Natural killer cell treated with Interleukin-12 subunit alpha and Interleukin-12 subunit beta and Interleukin-15 and Interleukin-18, amount 100 ng/mL, for 72 hours (primary cell): Measurements from ENCODE around the gene PTGR3. TPM values are rescaled to one million over a fixed set of nuclear protein-coding genes. Genes with fewer than 3 reads are reported as not detected.

Experiments used
- ATAC-seq, 2 donors: fragments of 150-1000 bp; cut with Tn5 transposase in 1 of 2; sonication (Bioruptor Pico), chemical (Tn5 transposase) in 1 of 2; 2 replicates each; pipeline ENCODE4 v1.10.0; 2021
- DNase-seq: peaks from one replicate; pipeline ENCODE4 v3.0.0; 2022; ENCODE audit warnings: low spot score
- H3K27ac Mint-ChIP-seq, 2 donors: 1 replicate in 1 of 2; 2 replicates in 1 of 2; pipeline ENCODE4 v1.8.0; 2022; ENCODE audit warnings: mixed read lengths in 2 of 2, mild to moderate bottlenecking in 1 of 2, moderate library complexity in 1 of 2
- H3K27me3 Mint-ChIP-seq, 2 donors: 1 replicate in 1 of 2; 2 replicates in 1 of 2; pipeline ENCODE4 v1.8.0; 2022; ENCODE audit warnings: mixed read lengths in 2 of 2
- H3K36me3 Mint-ChIP-seq: one replicate; pipeline ENCODE4 v1.8.0; 2022; ENCODE audit warnings: mixed read lengths
- H3K4me1 Mint-ChIP-seq, 2 donors: 1 replicate in 1 of 2; 2 replicates in 1 of 2; pipeline ENCODE4 v1.8.0; 2022; ENCODE audit warnings: low read depth in 2 of 2, mixed read lengths in 2 of 2, mild to moderate bottlenecking in 1 of 2
- H3K4me3 Mint-ChIP-seq: one replicate; pipeline ENCODE4 v1.8.0; 2022; ENCODE audit warnings: mixed read lengths
- H3K9me3 Mint-ChIP-seq: 2 replicates; pipeline ENCODE4 v1.8.0; 2022; ENCODE audit warnings: mixed read lengths
- total RNA-seq, 2 donors: library from RNA; stranded (reverse); gene quantifications; one replicate each; pipeline ENCODE4 v1.2.3, GENCODE V29; 2022

PTGR3 gene
- total RNA-seq, 2 donors from 2014 or later: 20.0 to 23.0 TPM

GRCh38 chr18:75246721-75247610 lies 38.0 kb upstream of the PTGR3 start:
- Mint-ChIP-seq H3K27me3 (no peaks in the 10 kb centered on the region), H3K4me1 (peaks cover 50 to 60% of the 10 kb centered on the region in 2 donors), H3K4me3 (peak overlapping the region; percentile 86), H3K27ac (peak overlapping the region; percentile 76 to 93), H3K36me3 (no peaks in the 10 kb centered on the region), H3K9me3 (no peaks in the 10 kb centered on the region)
- DNase-seq (no peak), ATAC-seq (peak in 1 of 2 donors; percentile 7)

- Mint-ChIP-seq H3K4me1 (peaks cover 50 to 54% of the 10 kb centered on the region in 2 donors), H3K27ac (no peak overlapping the region)
- ATAC-seq: no peak
These were observed 35.7 kb upstream of the PTGR3 start for GRCh38 chr18:75244351-75245313.

GRCh38 chr18:75241705-75242104 lies 32.8 kb upstream of the PTGR3 start:
- H3K27ac Mint-ChIP-seq: no peak overlapping the region
- ATAC-seq (no peak), DNase-seq (no peak)
- peaks cover 35 to 40% of the 10 kb centered on the region in 2 donors for H3K4me1 Mint-ChIP-seq
- no peak overlapping the region for H3K4me3 Mint-ChIP-seq
- no peaks in the 10 kb centered on the region for H3K36me3 Mint-ChIP-seq
- no peaks in the 10 kb centered on the region for H3K9me3 Mint-ChIP-seq
- H3K27me3 Mint-ChIP-seq: no peaks in the 10 kb centered on the region

More at GRCh38 chr18:75244351-75245313, 35.7 kb upstream of the PTGR3 start:
- DNase-seq: no peak
- Mint-ChIP-seq H3K4me3 (no peak overlapping the region), H3K36me3 (no peaks in the 10 kb centered on the region), H3K9me3 (no peaks in the 10 kb centered on the region), H3K27me3 (no peaks in the 10 kb centered on the region)

- Mint-ChIP-seq H3K36me3 (no peaks in the 10 kb centered on the region), H3K4me1 (peaks cover 30 to 34% of the 10 kb centered on the region in 2 donors), H3K9me3 (no peaks in the 10 kb centered on the region), H3K27me3 (no peaks in the 10 kb centered on the region), H3K27ac (no peak overlapping the region), H3K4me3 (no peak overlapping the region)
- no peak for ATAC-seq
- DNase-seq: no peak
These were observed 31.5 kb upstream of the PTGR3 start for GRCh38 chr18:75240433-75240832.

- Mint-ChIP-seq H3K9me3 (no peaks in the 10 kb centered on the region), H3K36me3 (no peaks in the 10 kb centered on the region), H3K27ac (no peak overlapping the region), H3K4me1 (peaks cover 26 to 27% of the 10 kb centered on the region in 2 donors), H3K4me3 (no peak overlapping the region), H3K27me3 (no peaks in the 10 kb centered on the region)
- ATAC-seq: no peak
- DNase-seq: no peak
These were observed 29.8 kb upstream of the PTGR3 start for GRCh38 chr18:75238786-75239185.

GRCh38 chr18:75238100-75238499 lies 29.2 kb upstream of the PTGR3 start:
- Mint-ChIP-seq H3K4me1 (peaks cover 19 to 22% of the 10 kb centered on the region in 2 donors), H3K27me3 (no peaks in the 10 kb centered on the region), H3K27ac (peak overlapping the region in 1 of 2 donors; percentile 9), H3K4me3 (no peak overlapping the region), H3K9me3 (no peaks in the 10 kb centered on the region), H3K36me3 (no peaks in the 10 kb centered on the region)
- ATAC-seq (no peak), DNase-seq (no peak)

- DNase-seq (no peak), ATAC-seq (no peak)
- Mint-ChIP-seq H3K9me3 (no peaks in the 10 kb centered on the region), H3K4me3 (no peak overlapping the region), H3K4me1 (peaks cover 12 to 17% of the 10 kb centered on the region in 2 donors), H3K27me3 (no peaks in the 10 kb centered on the region), H3K36me3 (no peaks in the 10 kb centered on the region), H3K27ac (no peak overlapping the region)
These were observed 27.0 kb upstream of the PTGR3 start for GRCh38 chr18:75235896-75236295.

- no peaks in the 10 kb centered on the region for H3K9me3 Mint-ChIP-seq
- H3K27ac Mint-ChIP-seq: no peak overlapping the region
- H3K27me3 Mint-ChIP-seq: no peaks in the 10 kb centered on the region
- no peaks in the 10 kb centered on the region for H3K36me3 Mint-ChIP-seq
- H3K4me1 Mint-ChIP-seq: peaks cover 18 to 19% of the 10 kb centered on the region in 2 donors
- DNase-seq (no peak), ATAC-seq (no peak)
- no peak overlapping the region for H3K4me3 Mint-ChIP-seq
These were observed 26.0 kb upstream of the PTGR3 start for GRCh38 chr18:75234901-75235300.

- Mint-ChIP-seq H3K27ac (no peak overlapping the region), H3K4me1 (peaks cover 47 to 48% of the 10 kb centered on the region in 2 donors), H3K4me3 (no peak overlapping the region), H3K27me3 (no peaks in the 10 kb centered on the region), H3K9me3 (no peaks in the 10 kb centered on the region), H3K36me3 (no peaks in the 10 kb centered on the region)
- peak in 1 of 2 donors; percentile 28 for ATAC-seq
- DNase-seq: no peak
These were observed 22.1 kb upstream of the PTGR3 start for GRCh38 chr18:75231053-75231406.

- Mint-ChIP-seq H3K4me3 (no peak overlapping the region), H3K4me1 (peaks cover 41 to 44% of the 10 kb centered on the region in 2 donors), H3K9me3 (no peaks in the 10 kb centered on the region)
These were observed 21.5 kb upstream of the PTGR3 start for GRCh38 chr18:75230163-75231052.

GRCh38 chr18:75229437-75229836 lies 20.5 kb upstream of the PTGR3 start:
- H3K9me3 Mint-ChIP-seq: no peaks in the 10 kb centered on the region
- peaks cover 39 to 46% of the 10 kb centered on the region in 2 donors for H3K4me1 Mint-ChIP-seq
- no peaks in the 10 kb centered on the region for H3K36me3 Mint-ChIP-seq
- H3K27me3 Mint-ChIP-seq: no peaks in the 10 kb centered on the region
- H3K27ac Mint-ChIP-seq: peak overlapping the region in 1 of 2 donors; percentile 29
- no peak for ATAC-seq
- H3K4me3 Mint-ChIP-seq: peak overlapping the region; percentile 17
- DNase-seq: no peak

More at GRCh38 chr18:75230163-75231052, 21.5 kb upstream of the PTGR3 start:
- ATAC-seq (no peak), DNase-seq (no peak)
- Mint-ChIP-seq H3K27me3 (no peaks in the 10 kb centered on the region), H3K36me3 (no peaks in the 10 kb centered on the region), H3K27ac (peak overlapping the region in 1 of 2 donors; percentile 29)

GRCh38 chr18:75228967-75229366 lies 20.0 kb upstream of the PTGR3 start:
- Mint-ChIP-seq H3K36me3 (no peaks in the 10 kb centered on the region), H3K9me3 (no peaks in the 10 kb centered on the region), H3K4me1 (peaks cover 39 to 46% of the 10 kb centered on the region in 2 donors), H3K27ac (peak overlapping the region in 1 of 2 donors; percentile 29), H3K4me3 (no peak overlapping the region), H3K27me3 (no peaks in the 10 kb centered on the region)
- ATAC-seq (no peak), DNase-seq (no peak)
